ENCODE data around the gene SLC6A13.

DNA sequence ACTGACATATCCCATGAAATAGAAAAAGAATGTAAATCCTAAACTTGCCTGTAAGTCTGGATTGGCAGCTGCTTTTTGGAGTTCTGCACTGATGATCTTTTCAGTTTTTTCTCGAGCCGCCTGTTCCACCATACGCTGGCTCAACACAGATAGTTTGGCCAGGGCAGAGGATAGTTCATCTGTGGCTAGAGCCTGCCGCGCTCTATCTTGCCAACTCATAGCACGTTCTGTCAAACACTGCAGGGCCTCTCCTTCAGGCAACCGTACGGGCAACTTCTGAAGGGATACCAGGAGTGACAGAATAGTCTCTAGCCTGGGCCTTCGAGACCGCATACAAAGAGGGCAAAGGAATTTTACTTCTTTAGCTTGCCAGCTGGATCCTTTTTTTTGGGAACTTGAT is 44.8 kb upstream of the SLC6A13 start:
- TF ChIP-seq FOXM1 (IDR thresholded peaks at IDR 0.05; ENCODE audit: low read depth, low read length): no peak
- TF ChIP-seq CEBPB (IDR thresholded peaks at IDR 0.05; ENCODE audit: borderline replicate concordance in 1 of 2, low read depth in 2 of 2, low read length in 2 of 2): no peak
- no peak for TF ChIP-seq EZH2 (IDR thresholded peaks at IDR 0.05; ENCODE audit: borderline replicate concordance, control insufficient read depth, low read depth, low read length)
